ENCODE measurements around the gene HOXB3.

HOXB3 gene

DNA sequence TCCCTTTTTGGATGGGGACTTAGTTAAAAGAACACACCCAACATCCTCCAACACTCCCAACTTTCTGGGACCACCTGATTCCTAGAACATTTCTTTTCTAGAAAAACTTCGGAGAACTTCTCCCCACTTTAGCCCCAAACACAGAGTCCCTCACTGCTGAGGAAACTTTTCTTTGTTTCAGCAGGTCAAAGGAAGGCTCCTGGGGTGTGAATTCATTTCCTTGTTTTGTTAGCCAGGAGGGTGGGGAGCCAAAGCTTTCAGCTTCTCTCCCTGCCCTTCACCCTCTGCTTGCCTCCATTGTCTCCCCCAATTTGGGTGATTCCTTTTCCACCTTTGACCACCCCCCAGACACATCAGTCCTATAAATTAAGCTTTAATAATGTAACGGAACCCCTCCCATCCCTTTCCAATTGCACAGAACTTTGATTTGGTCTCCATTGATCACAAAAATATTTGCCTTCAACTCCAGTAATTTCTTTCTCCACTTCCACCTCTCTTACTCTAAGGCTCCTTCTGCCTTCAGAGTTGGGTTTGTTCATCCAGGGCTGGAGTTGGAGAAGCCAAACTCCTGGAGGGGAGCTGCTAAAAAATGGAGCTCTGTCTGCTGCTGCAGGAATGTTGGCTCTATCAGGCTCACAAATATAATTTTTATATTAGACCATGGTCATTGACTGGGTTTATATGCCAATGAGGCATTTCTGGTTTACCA, 22.2 kb downstream of the HOXB3 start:
- Mint-ChIP-seq H3K27me3 (peaks cover 19% of the 10 kb centered on the region), H3K36me3 (ENCODE audit: low read depth) (no peaks in the 10 kb centered on the region), H3K27ac (no peak overlapping the region), H3K9me3 (no peaks in the 10 kb centered on the region), H3K4me3 (no peak overlapping the region), H3K4me1 (ENCODE audit: low read depth) (peaks cover 3% of the 10 kb centered on the region)

DNA sequence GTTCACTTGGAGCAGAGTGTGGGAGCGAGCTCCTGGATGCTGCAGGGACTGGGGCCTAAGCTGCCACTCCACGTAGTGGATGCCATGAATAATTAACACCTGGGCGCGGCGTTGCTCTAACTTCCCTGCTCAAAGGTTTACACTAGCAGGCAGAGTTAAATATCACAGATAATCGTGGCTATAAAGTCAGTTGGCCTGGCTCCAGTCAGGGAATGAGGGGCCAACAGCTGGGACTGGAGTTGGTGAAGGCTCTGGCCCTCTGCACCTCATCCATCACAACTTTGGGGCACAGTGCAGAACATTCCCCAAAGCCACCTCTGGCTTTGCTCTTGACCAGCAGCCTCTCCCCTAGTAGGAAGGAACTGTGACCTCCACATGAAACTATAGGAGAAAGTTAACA, 22.8 kb downstream of the HOXB3 start:
- peaks cover 19% of the 10 kb centered on the region for H3K27me3 Mint-ChIP-seq
- peaks cover 3% of the 10 kb centered on the region for H3K4me1 Mint-ChIP-seq (ENCODE audit: low read depth)
- no peak overlapping the region for H3K4me3 Mint-ChIP-seq
- H3K9me3 Mint-ChIP-seq = no peaks in the 10 kb centered on the region
- no peak overlapping the region for H3K27ac Mint-ChIP-seq
- H3K36me3 Mint-ChIP-seq (ENCODE audit: low read depth) = no peaks in the 10 kb centered on the region

DNA sequence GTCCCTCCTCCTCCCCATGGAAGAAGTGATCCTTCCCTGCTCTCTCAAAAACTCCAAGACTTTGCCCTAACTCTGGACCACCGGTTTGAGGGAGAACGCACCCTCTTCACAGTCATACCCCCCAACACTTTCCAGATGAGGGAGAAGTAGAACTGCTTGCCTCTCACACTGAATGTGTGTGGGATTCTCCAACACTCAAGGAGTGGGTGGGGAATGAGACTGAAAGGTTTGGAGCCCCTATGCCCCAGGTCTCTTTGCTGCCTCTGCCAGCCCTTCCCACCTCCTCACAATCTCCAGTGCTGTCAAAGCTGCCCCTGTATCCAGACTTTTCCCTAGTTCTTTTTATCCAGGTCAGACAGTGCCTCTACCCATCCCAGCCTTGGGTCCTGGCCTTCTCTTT, 23.3 kb downstream of the HOXB3 start:
- H3K27ac Mint-ChIP-seq = no peak overlapping the region
- no peak overlapping the region for H3K4me3 Mint-ChIP-seq

DNA sequence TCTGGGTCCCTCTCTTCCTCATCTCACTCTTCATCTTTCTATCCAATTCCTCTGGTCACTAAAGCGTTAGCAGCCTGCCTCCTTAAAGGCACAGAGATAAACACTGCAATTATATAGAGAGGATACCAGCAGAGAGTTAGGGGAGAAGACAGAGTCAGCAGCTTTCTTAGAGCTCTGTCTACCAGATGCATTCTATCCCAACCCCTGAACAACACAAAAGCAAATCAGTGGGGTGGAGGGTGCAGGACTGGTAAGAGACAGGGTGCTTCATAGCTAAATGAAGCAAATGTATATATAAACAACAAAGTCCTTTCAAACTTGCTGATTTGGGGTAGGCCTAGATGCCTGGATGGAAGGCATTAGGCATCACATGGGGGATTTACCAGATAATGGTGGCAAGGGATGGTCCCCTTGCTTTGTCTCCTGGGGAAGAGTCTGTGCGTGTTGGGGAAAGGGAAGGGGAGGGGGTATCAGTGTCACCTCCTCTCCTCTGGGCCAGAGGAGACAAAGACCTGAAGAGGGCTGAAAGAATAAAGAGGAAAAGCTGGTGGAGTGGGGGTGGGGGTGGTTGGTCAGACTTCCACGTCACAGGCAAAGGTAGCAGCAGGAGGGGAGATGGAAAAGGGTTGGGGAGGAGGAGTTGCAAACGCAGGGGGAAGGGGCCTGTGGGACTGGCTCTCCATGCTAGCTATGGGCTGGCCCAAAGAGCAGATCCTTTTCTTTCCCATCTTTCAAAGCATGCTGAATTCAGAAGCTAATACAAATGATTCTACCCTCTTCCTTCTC, 23.9 kb downstream of the HOXB3 start:
- Mint-ChIP-seq H3K9me3 (no peaks in the 10 kb centered on the region), H3K27me3 (peaks cover 14% of the 10 kb centered on the region), H3K4me3 (no peak overlapping the region), H3K4me1 (ENCODE audit: low read depth) (peaks cover 3% of the 10 kb centered on the region), H3K36me3 (ENCODE audit: low read depth) (no peaks in the 10 kb centered on the region), H3K27ac (no peak overlapping the region)

More for the DNA sequence above, 23.3 kb downstream of the HOXB3 start:
- Mint-ChIP-seq H3K36me3 (ENCODE audit: low read depth) (no peaks in the 10 kb centered on the region), H3K27me3 (peaks cover 16% of the 10 kb centered on the region), H3K9me3 (no peaks in the 10 kb centered on the region), H3K4me1 (ENCODE audit: low read depth) (peaks cover 3% of the 10 kb centered on the region)

DNA sequence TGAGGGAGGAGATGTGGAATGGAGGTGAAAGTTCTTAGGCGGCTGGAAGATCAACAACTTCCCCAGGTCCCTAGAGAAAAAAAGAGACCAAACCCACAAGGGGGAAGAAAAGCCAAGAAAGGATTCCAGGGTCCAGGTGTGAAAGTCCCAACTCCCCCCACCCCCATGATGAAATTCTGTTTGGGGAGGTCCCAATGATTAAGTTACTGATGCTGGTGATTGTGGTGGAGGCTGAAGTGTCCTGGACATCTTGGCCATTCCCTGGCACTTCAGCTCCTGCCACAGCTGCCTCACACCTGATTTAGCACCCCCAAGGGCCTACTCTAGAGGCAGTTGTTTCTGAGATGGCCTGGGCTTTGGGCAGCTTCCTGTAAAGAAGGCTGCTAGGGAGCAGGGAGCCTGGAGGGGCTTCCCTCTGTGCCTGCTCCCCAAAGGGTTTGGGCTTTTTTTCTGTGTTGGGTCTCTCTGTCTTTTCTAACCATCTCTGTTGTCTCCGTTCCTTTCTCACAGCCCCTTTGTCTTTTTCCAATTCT, 25.0 kb downstream of the HOXB3 start:
- Mint-ChIP-seq H3K4me3 (no peak overlapping the region), H3K9me3 (no peaks in the 10 kb centered on the region), H3K27me3 (peaks cover 13% of the 10 kb centered on the region), H3K27ac (no peak overlapping the region), H3K4me1 (ENCODE audit: low read depth) (peaks cover 3% of the 10 kb centered on the region), H3K36me3 (ENCODE audit: low read depth) (no peaks in the 10 kb centered on the region)

DNA sequence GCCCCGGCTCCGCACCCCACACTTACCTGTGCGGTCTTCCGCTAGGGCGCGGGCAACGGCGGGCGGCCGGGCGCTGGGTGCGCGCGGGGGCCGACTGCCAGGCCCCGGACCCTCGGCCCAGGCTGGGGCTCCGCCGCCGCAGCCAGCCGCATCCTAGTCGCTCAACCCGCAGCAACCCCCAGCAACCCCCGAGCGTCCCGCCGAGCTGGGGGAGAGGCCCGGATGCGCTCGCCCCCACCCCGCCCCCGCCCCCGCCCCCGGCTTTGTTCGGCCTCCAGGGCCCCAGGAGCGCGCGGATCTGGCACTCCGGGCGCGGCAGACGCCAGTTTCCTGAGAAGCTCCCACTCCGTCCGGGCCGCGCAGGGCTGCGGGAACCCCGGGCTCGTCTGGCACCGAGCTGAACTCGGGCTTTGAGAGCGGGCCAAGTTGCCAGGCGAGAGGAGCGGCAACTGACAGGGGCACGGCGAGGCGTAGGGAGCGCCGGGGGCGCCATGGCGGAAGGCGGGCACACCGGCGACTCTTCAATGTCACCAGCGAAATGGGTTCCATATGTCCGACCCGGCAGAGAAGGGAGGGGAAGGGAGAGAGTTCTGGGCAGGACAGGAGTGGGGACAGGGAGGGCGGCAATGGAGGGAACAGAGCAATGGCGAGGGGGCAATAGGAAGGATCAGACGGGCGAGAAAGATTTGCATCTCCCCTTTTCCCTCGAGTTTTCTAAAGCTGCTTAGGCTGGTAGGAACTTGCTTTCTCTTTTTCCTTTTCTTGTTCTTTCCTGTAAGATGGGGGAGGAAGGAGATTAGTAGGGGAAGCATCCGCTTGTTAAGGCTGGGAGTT, 25.6 kb downstream of the HOXB3 start:
- Mint-ChIP-seq H3K4me1 (ENCODE audit: low read depth) (peaks cover 3% of the 10 kb centered on the region), H3K9me3 (no peaks in the 10 kb centered on the region), H3K27me3 (peaks cover 8% of the 10 kb centered on the region), H3K4me3 (no peak overlapping the region), H3K36me3 (ENCODE audit: low read depth) (no peaks in the 10 kb centered on the region), H3K27ac (no peak overlapping the region)

DNA sequence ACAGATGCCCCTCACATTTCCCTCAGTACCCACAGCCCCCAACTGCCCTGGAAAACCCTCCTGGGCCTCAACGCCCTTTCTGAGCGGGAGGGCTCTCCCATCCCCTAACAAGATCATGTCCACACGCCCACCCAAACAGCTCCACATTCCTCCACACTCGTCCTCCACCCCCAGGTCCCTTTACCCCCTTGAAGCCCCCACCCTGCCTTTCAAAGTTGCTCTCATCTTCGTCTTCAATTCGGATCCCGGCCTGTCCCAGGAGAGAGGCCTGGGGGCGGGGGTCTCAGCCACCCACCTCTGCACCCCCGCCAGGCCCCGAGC, 26.2 kb downstream of the HOXB3 start:
- H3K27ac Mint-ChIP-seq = no peak overlapping the region
- peaks cover 8% of the 10 kb centered on the region for H3K27me3 Mint-ChIP-seq
- H3K9me3 Mint-ChIP-seq = no peaks in the 10 kb centered on the region
- peaks cover 3% of the 10 kb centered on the region for H3K4me1 Mint-ChIP-seq (ENCODE audit: low read depth)
- no peak overlapping the region for H3K4me3 Mint-ChIP-seq
- H3K36me3 Mint-ChIP-seq (ENCODE audit: low read depth) = no peaks in the 10 kb centered on the region

DNA sequence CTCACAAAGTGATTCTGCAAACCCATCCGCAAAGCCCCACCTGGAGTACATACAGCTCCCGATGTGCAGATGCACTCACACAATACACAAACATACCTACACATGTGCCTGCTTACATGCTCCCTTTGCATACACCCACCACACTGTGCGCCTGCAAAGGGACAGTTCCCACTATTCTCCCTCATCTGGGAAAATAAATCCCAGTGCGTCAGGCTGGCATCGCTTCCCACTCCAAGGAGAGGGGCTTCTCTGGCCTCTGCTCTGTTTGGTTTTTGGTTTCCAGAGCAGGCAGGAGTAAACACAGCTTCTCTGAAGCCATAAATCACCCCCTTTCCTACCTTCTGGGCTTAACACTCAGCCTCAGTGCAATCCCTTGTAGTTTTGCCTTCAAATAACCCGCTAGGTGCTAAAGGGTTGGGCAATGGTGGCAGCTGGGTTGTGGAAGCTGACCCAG, 26.6 kb downstream of the HOXB3 start:
- peaks cover 1% of the 10 kb centered on the region for H3K4me1 Mint-ChIP-seq (ENCODE audit: low read depth)
- no peaks in the 10 kb centered on the region for H3K36me3 Mint-ChIP-seq (ENCODE audit: low read depth)
- no peak overlapping the region for H3K27ac Mint-ChIP-seq
- no peak overlapping the region for H3K4me3 Mint-ChIP-seq
- H3K9me3 Mint-ChIP-seq = no peaks in the 10 kb centered on the region
- peaks cover 7% of the 10 kb centered on the region for H3K27me3 Mint-ChIP-seq

DNA sequence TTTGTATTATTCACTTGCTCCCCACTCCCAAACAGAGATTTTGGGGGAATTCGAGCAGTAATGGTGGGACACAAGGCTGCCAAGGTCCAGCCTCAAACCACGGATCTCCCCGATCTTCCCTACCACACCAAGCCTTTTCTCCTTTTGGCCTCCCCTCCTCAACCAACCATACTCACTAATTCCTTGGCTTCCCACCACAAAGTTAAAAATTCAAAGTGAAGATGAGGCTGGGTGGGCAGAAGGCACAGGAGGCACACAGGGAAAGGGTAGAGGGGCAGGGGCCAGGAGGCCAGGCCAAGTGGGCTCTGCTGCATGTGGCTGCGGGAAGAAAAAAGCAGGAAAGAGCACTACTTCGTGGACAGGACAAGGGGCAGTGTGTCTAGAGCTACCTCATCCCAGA, 27.1 kb downstream of the HOXB3 start:
- H3K36me3 Mint-ChIP-seq (ENCODE audit: low read depth) = no peaks in the 10 kb centered on the region
- H3K27ac Mint-ChIP-seq = no peak overlapping the region
- peaks cover 7% of the 10 kb centered on the region for H3K27me3 Mint-ChIP-seq
- no peaks in the 10 kb centered on the region for H3K9me3 Mint-ChIP-seq
- no peaks in the 10 kb centered on the region for H3K4me1 Mint-ChIP-seq (ENCODE audit: low read depth)
- no peak overlapping the region for H3K4me3 Mint-ChIP-seq

DNA sequence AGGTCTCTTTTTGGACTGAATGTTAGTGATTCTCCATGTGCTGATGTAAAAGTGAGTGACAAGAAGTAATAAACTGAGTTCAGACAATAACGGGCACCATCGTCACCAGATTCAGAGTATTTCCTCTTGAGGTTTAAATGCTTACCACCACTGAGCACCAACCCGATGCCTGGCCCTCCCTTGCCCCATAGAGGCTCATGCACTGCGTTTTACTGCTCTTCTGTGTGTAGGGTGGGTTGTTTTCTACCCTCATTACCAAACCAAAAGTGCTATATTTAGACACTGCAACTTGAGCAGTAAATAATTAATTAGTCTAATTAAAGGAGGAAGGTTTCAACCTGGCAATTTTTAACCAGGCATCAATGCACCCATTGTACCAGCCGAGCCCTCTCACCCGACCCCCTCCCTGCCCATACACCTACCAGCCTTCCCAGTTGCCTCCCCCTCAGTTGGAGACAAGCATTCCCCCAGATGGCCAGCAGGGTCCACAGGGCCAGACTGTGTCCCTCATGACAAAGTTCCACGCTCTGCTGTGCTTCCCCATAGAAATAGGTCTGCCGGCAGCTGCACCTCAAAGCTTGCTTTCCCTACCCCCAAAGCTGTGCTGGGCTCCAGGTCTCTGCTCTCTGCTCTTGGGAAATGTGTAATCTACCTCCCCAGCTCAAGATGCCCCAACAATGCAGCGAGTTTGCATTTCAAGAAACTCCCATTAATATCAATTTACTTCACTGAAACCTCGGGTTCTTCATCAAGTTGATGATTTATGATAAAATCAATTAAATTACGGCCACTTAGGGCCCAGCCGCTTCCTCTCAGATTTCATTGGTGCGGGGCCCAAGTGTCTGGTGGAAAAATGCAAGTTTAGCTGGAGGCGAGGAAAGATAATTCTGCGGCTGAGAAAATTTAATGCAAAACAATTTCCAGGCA, 27.9 kb downstream of the HOXB3 start:
- no peak overlapping the region for H3K27ac Mint-ChIP-seq

DNA sequence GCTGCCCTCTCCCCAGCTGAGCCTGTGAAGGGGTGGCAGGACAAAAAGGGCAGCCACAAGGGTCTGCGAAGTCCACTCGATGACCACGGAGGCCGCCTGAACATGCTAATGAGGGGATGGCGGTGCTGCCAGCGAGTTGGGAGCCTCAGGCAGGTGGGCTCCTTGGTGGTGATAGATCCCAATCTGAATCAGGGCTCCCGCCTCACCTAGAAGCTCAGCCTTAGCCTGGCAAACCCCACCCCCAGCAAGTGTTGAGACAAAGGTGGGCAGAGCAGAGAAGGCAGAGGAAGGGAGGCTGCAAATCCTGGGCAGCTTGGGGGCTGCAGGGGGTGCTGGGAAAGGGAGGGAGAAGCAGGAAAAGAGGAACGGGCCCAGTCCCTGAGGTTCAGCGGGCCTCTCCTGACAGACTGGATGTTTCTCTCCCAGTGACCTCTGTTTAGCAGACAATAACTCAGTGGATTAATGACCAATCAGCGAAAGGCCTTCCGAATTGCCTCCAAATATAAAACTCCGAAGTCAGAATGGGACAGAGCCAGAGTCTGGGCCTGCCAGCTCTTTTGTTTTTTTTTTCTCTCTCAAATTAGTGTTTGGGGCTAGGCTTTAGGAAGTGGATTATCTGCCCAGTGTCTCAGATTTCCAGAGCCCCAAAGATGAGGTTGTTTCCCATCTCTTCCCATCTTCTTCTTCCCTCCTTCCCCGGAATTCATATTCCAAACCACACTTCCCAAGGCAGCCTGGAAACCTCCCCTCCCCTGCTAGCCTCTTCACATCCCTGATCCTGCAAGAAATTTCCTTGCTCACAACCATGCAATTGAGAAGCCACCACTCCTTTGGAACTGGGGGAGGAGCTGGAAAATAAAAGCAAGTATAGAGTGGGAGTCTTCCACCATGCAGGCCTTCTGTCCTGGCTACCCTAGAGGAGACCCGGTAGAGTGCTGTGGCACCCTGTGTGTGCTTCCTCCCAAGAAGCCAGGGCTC, 29.9 kb downstream of the HOXB3 start:
- H3K27me3 Mint-ChIP-seq = peaks cover 25% of the 10 kb centered on the region

More for the DNA sequence above, 27.9 kb downstream of the HOXB3 start:
- no peaks in the 10 kb centered on the region for H3K9me3 Mint-ChIP-seq
- no peaks in the 10 kb centered on the region for H3K36me3 Mint-ChIP-seq (ENCODE audit: low read depth)
- peaks cover 7% of the 10 kb centered on the region for H3K27me3 Mint-ChIP-seq
- no peaks in the 10 kb centered on the region for H3K4me1 Mint-ChIP-seq (ENCODE audit: low read depth)
- H3K4me3 Mint-ChIP-seq = no peak overlapping the region

DNA sequence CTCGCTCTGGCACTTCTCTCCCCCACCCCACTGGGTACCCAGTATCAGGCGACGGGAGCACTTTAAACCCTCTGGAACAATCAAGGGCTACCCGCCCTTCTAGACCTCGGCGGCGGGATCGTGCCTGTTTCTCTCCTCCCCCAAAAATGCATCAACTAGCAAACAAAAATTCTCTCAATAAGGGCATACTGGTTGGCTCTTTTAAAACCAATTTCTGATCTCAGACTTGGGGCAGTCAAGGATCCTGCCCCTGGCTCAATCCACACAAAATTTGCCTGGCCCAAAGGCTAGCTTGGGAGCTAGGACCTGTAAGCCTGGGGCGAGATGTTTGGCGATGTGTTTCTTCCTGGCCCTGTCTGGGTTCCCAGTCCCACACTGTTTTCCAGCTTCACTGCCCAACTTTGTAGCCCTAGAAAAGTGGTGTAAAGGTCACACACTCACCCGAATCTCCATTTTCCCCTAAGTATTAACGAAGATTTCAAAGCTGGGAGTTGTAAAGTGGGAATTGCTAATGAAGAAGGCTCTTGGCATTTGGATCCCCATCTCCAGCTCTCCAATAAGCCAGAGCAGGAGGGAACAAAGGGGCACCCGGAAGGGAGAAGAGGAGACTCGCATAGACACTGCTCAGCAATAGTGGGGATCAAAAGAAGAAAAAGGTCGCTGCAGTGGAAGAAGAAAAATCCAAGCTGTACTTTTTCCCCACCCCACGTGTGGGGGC, 30.8 kb downstream of the HOXB3 start:
- no peak overlapping the region for H3K4me3 Mint-ChIP-seq
- H3K9me3 Mint-ChIP-seq = no peaks in the 10 kb centered on the region
- peaks cover 31% of the 10 kb centered on the region for H3K27me3 Mint-ChIP-seq
- peaks cover 5% of the 10 kb centered on the region for H3K4me1 Mint-ChIP-seq (ENCODE audit: low read depth)
- H3K27ac Mint-ChIP-seq = no peak overlapping the region
- H3K36me3 Mint-ChIP-seq (ENCODE audit: low read depth) = no peaks in the 10 kb centered on the region

More for the DNA sequence above, 29.9 kb downstream of the HOXB3 start:
- H3K27ac Mint-ChIP-seq = no peak overlapping the region
- no peak overlapping the region for H3K4me3 Mint-ChIP-seq
- no peaks in the 10 kb centered on the region for H3K9me3 Mint-ChIP-seq
- peaks cover 3% of the 10 kb centered on the region for H3K4me1 Mint-ChIP-seq (ENCODE audit: low read depth)
- H3K36me3 Mint-ChIP-seq (ENCODE audit: low read depth) = no peaks in the 10 kb centered on the region

DNA sequence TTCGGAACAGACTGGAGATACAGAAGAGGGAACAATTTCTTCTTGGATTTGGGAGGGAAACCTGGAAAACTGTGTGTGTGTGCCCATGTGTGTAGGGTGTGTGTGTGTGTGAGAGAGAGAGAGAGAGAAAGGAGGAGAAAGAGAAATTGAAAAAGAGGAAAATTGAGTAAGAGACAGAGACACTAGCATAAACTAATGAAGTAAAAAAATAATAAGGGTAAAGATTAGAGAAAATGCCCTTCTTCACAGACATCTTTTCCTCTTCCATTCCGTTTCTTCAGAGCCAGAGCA, 31.3 kb downstream of the HOXB3 start:
- H3K27me3 Mint-ChIP-seq = peaks cover 36% of the 10 kb centered on the region
- no peaks in the 10 kb centered on the region for H3K36me3 Mint-ChIP-seq (ENCODE audit: low read depth)
- no peak overlapping the region for H3K4me3 Mint-ChIP-seq
- H3K9me3 Mint-ChIP-seq = no peaks in the 10 kb centered on the region
- no peak overlapping the region for H3K27ac Mint-ChIP-seq
- H3K4me1 Mint-ChIP-seq (ENCODE audit: low read depth) = peaks cover 5% of the 10 kb centered on the region
